HG03025 (cell line): ENCODE data around the gene SCP2.

Source experiments
- ATAC-seq: cut with Tn5 transposase; IDR thresholded peaks from one replicate; pipeline ENCODE4 v1.9.1; 2021; ENCODE audit warnings: mild to moderate bottlenecking, moderate library complexity; ENCODE audit not compliant: unreplicated experiment, low FRiP score

The SCP2 gene

DNA sequence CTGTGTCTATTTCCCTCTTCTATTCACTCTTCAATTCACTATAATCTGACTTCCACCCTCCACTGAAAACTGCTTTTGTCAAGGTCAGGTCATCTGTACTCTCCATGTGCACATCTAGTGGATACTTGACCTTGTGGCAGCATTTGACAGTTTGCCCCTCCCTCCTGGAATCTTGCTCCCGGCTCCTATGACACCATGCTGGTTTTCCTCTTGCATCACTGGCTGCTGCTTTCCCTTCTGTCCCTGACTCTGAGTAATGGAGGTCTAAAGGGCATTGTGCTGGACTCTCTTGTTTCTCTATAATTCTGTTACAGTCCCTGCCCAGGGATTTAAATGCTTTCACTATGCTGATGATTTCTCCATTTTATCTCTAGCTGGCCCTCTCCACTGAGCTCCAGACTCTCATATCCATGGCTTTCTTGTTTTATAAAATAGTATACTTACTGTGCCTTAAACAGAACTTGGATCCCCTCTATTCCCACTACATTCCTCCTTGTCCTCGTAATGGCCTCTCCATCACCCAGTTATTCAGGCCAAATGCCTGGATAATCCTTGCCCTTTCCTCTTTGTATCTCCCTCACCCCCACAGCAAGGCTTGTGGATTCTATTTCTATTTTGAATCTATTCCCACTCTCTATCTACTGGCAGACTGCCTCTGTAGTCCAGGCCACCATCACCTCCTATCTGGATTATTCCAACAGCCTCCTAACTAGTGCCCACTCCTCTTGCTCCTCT lies 98.1 kb downstream of the SCP2 start:
- ATAC-seq = no peak

DNA sequence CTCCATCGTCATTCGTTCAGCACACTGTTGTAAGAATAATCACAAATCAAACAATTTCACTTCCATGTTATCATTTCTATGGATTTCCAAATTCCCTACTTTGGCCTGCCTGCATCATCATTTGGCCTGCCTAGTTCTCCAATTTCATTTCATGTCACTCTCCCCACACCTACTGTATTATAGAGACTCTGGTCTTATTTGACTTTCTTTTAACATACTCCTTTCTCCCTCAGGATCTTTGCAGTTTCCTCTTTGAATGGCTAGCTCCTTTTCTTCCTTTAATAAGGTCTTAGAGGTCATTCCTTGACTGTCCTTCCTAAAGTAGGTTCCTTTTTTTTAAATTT lies 98.7 kb downstream of the SCP2 start:
- ATAC-seq = no peak

DNA sequence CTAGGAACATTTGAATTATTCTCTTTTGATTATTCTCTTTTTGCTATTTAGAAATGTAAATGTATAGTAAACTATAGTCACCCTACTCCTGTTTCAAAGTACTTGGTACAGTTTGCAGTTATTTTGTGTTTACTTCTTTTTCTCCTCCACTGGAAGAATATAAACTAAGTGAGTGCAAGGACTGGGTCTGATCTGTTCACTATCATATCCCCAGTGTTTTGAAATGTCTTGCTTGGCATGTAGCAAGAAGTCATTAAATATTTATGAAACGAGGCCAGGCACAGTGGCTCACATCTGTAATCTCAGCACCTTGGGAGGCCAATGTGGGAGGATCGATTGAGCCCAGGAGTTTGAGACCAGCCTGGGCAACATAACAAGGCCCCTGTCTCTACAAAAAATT lies 99.2 kb downstream of the SCP2 start:
- ATAC-seq = no peak

DNA sequence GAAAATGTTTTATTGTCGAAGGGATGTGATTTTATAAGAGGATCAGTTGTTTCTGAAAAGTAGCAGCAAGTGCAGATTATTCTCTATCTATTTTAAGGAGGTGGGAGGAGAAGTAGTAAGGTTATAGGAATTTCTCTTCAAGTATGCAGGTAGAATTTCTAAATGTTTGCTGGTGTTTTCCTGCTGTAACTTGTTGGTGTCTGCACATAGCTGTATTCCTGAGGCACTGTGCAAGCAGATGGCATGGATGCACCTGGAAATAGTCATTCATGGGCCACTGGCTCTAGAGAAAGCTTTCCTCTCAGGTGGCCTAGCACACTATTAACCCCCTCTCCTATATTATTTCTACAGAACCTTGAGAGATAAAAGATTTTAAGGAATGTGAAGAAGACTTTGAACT lies 104.7 kb downstream of the SCP2 start:
- ATAC-seq = no peak

DNA sequence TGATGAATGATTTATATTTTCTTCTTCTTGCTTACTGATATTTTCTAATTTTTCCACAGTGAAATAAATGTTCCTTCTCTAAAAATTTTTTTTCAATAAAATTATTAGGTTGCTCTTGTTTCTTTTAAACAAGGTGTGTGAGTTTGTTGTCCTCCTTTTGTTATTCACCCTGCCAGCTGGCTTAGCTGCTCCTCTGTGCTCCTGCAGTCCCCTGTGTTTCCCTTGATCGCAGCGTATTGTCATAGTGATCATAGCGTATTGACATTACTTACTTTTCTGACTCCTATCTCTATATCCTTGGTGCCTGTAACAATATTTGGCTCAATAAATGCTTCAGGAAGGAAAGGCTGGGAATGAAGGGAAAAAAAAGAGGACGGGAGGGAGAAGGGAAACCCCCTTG lies 110.1 kb downstream of the SCP2 start:
- no peak for ATAC-seq

DNA sequence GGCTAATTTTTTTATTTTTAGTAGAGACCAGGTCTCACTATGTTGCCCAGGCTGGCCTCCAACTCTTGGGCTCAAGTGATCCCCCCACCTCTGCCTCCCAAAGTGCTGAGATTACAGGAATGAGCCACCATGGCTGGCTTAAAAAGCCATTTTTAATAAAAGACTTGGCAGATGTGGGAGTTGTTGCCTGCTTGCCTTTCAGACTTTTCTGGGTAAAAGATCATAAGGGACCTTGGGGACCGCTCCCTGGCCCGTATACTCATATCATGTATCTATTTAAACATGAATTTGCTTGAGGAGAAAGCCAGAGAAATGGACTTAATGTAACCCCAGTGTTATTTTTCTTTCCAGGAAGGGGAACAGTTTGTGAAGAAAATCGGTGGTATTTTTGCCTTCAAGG lies 111.5 kb downstream of the SCP2 start:
- no peak for ATAC-seq

DNA sequence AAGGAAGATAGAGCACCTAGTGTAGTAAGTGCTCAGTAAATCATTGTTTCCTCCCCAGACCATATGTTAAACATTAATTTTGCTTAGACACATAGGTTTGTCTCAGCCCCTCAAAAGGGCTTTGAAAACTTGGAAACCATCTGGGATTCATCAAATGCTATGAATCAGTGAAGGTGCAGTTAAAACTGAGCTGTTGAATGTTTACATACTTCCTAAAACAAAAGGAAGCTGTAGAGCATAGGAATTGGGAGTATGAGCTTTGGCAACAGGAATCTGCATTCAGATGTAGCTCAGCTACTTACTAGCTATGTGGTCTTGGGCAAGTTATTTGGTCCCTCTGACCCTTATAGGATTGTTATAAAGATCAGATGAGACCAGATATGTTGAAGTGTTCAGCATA lies 116.2 kb downstream of the SCP2 start:
- no peak for ATAC-seq

DNA sequence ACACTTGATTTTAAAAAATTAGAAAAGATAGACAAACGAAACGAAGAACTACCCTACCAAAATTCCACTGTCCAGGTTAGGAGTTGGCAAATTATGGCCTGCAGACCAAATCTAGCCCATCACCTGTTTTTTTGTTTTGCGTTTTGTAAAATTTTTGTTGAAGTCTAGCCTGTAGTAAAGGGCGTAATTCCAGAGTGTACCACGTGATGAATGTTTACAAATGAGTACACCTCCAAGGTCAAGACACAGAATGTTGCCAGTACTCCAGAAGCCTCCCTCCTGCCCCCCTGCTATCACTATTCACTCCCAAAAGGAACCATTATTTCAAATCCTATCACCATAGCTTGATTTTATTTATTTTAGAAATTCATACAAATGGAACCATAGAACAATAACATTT lies 117.8 kb downstream of the SCP2 start:
- ATAC-seq = no peak

DNA sequence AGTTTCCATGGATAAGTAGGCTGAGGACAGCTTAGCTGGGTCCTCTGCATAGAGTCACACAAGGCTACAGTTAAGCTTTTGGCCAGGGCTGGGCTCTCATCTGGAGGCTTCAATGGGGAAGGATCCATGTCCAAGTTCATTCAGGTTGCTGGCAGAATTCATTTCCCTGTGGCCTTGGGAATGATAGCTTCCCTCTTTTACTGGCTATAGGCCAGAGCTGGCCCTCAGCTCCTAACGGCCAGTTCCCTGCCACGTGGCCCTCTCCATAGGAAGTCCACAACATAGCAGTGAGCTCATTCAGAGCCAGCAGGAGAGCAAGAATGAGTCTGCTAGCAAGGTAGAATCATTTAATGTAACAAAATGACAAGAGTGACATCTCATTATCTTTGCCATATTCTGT lies 119.9 kb downstream of the SCP2 start:
- no peak for ATAC-seq

DNA sequence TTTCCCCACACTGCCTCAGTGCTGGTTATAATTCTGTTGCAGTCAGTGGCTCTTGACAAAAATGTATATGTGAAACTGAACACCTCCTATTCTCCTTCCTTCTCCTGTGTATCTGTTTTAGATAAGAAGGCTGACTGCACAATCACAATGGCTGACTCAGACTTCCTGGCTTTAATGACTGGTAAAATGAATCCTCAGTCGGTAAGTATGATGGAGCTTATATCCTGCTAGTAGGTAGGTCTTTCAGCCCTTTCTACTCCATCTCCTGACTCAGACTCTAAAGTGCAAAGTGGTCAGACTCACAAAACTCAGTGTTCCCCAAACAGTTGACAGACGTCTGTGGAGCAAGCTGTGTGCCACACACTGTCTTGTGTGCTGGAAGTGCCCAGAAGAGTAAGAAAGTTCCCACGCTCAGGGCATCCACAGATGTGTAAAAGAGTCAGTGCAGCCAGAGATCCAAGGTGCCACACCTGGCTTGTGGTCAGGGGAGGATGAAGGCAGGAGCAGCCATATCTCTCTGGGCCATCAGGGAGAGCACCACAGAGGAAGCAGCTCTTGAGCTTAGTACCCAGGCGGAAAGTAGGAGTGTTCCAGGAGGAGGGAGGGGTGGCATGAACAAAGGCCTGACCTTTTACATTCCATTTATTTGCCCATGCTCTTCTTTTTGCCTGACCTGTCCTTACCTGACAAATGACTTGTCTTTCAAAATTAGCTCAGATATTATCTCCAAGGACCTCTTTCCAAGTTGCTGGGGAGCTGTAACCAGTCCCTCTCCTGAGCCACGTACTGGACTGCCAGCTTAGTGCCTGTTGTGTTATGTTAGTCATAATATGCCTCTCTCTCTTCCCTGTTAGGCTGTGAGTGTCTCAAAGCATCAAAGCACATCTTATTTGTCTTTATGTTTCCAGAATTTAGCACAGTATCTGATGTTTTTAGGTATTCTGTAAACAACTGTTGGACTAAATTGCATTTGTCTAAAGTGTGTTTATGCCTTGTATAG lies 121.0 kb downstream of the SCP2 start:
- no peak for ATAC-seq

DNA sequence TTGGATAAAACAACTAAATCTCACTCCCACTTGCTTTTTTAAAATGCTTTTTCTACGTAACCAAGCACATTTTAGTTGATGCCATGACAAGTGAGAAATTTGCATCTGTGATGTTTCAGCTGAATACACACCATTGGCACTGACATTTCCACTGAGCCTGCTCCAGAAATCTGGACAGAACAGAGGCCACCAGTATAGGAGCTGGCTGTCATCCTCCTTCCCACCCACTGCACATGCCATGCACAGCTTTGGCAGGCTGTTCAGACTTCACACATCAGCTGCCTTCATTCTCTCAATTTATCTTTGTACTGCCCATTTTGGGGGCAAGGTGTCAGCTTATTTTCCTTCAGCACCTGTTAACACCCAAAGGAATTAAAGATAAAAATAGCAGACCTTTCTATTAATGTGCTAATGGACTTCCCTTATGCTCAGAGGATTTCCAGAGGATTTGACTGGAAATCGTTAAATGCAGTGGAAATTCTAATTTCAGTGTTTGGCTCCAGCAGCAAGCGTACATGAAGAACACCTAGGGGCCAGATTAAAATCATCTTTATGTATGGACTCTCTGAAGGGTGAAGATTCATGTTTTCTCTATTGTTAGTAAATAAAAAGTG lies 122.0 kb downstream of the SCP2 start:
- ATAC-seq = no peak

DNA sequence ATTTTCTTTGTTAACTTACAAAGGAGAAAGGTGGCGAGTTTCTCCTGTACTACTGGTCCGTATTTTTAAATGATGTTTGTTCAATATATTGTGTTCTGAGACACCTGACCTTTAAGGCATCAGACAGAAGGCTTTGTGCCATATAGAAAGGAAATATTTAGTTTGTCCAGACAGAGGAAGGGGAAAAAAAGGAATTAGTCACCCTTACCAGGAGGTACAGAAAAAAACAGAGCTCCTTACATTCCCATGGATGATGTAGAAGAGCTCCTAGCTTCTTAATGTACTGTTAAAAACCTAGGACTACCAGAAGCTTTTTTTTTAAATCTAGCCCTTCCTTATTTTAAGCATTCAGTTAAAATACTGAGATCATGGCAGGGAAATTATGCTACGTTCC lies 122.5 kb downstream of the SCP2 start:
- no peak for ATAC-seq

DNA sequence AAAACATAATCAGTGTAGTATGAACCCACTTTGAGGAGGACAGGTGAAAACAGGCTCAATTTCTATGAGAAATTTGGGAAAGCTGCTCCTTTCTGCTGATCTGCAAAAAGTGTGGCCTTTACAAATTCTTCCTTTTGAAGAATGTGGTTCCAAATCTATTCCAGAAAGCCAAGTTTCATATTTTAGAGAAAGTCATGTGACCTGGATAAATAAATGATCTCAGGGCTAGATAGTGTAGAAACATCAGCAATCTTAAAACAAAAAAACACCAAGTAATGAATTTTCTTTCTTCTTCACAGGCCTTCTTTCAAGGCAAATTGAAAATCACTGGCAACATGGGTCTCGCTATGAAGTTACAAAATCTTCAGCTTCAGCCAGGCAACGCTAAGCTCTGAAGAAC lies 123.2 kb downstream of the SCP2 start:
- no peak for ATAC-seq

DNA sequence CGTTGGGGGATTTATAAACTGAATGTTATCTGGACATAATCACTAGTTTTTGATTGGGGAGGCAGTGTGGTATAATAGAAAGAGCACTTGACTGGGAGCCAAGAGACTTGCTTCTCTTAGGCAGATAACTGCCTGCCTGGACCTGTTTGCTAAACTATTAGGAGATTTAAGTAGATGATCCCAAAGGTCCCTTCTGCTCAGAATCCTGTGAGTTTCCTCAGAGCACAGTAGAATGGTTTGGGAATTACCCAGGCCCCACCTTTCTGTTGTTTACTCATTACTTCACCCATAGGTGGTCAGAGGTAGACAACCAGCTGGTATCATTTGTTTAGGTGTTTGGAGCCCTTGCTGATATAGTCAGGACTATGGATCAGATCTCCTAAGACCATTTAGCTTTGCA lies 124.6 kb downstream of the SCP2 start:
- no peak for ATAC-seq

DNA sequence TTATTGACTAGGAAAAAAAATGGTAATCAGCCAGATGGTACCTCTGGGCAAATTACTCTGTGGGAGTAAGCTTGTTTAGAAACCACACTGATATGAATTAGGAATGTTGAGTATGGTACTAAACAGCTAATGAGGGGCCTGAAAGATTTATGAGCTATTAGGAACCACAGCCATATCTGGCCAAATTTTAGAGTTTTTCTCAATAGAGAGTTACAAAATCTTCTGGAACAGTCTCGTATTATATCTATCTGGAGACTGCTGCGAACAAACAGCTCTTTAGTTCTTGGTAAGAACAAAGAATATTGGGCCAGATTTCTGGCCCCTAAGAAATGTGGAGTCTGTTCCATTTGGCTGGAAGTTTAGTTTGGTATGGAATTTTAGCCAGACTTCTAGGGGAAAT lies 130.1 kb downstream of the SCP2 start:
- no peak for ATAC-seq

DNA sequence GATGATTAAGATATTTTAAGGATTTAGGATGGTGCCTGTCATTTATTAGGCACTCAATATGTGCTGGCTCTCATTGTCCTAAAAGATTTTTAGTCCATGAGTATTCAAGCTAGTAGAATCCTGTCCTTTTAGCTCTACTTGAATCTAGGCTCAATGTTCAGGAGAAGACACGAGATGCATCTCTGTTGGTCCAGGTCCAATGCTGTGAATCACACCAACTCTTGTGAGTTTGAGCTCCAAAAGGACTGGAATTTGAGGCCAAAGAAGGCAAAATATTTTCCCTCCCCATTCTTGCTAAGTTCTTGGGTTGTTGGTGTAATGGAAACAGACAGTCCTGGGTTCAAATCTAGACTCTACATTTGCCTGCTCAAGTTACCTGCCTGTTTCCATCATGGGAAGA lies 133.5 kb downstream of the SCP2 start:
- ATAC-seq = no peak

DNA sequence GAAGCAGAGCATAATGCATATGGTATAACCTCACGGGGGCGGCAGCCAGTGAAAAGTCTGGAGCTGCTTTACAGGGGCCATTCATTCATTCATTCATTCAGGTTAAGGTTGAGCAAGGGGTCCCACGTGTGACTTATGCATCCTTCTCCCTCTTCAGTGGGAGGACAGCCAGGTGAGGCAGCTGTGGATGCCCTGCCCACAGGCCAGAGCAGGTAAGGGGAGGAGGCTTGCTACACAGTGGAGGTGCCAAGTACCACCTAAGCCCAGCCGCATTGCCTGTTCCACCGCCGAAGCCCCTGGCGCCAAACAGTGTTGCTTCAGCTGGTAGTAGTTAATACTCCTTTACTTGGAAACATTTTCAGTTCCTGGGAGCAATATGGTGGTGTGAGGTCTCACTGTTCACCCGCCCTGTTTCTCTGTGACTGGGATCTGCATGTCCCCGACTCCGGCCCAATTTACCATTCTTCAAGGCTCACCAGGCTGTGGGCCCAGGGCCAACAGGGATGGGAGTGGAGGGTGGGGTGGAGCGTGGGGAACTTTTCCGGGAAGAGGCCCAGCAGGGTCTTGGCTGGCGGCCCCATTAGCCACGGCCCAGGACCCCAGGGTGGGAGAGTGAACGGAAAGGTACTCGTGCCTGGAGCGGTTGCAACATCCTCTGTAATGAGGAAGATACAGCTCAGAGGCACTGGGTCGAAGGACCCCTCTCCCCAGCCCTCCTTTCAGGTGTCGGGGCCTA lies 134.2 kb downstream of the SCP2 start:
- ATAC-seq = no peak

DNA sequence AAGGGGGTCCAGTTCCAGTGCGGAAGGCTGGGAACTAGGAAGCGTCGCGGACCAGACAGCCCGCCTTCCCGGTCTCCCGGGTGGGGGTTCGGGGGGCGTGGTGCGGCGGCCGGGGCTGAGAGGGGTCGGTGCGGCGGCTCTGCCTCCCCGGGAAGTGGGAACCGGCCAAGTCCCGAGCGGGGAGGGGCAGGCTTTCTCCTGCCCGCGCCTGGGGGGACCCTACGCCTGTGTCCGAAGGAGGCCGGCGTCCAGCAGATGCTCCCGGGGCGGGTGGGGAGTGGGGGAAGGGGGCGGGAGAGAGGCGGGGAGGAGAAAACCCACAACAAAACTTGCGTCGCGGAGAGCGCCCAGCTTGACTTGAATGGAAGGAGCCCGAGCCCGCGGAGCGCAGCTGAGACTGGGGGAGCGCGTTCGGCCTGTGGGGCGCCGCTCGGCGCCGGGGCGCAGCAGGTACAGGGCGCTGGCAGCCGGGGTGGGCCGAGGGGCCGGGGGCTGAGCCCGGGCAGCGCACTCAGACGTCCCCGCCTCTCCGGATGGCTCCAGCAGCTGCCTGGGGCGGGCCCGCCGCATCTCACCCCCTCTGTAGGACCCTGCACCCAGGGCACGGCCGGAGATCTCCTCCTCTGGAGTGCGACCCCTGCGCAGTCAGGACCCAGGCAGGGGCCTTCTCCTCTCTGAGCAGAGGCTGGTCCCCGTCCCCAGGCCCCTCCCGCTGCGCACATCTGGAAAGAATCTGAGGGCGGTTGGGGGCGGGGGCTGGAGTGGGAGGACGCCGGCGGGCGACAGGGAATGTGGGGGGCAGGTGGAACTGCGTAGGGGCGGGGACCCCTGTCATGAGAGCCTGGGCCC lies 135.0 kb downstream of the SCP2 start, which contains the start of gene PODN:
Gene PODN, plus strand, starts transcription at position 355 of the 849 bp plus-strand sequence. CDS start 7,643 bp downstream, outside the sequence.
- ATAC-seq = no peak

DNA sequence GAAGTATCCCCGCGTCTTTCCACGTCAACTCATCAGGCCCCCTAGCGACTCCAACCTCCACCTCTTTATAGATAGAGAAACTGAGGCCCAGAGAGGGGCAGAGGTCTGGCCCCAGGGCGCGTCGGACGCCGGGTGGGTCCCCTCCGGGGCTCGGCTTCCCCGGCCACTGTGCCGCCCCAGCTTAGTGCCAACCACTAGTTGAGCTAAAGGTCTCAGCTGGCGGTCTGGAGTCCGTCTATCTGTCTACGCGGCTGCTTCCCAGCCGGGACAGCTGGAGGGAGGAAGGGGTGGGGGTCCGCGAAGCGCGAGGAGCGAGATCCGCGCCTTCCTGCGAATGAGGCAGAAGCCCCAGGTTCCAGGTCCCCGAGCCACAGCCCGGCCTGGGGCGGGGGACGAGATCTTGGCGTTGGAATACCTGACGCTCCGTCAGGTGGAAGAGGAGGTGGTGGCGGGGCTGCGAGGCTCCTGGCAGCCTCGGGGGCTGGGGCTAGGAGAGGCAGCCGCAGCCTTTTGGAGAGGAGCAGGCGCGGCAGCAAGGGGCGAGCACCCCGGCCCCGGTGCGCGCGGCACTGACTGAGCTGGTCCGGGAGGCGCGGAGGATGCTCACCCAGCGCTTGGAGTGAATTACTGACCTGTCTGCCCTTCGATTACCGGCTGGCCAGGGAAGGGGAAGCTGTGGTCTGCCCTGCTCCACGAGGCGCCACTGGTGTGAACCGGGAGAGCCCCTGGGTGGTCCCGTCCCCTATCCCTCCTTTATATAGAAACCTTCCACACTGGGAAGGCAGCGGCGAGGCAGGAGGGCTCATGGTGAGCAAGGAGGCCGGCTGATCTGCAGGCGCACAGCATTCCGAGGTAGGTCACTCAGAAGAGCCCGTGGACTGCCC lies 135.9 kb downstream of the SCP2 start:
- ATAC-seq = no peak
